ENCODE measurements around the gene GRK2.
A peak's percentile ranks its signal among the peaks of the same experiment; 100 is the strongest.

GRK2 gene

DNA sequence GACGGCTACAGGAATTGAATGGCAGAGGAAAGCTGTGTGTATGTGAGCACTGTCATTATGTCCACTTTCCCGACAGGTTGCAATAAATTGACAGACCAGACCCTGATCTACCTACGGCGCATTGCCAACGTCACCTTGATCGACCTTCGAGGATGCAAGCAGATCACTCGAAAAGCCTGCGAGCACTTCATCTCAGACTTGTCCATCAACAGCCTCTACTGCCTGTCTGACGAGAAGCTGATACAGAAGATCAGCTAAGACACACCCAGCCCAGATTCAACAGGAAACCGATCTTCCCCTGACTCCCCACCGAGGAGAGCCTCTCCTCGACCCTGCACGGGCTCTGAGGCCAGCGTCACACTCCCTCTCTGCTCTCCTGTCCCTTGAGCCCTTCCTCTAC is 11.5 kb upstream of the GRK2 start:
- no peak overlapping the region for H3K4me3 ChIP-seq (ENCODE audit: low read depth, low read length)
- TF ChIP-seq, protein P1, sequence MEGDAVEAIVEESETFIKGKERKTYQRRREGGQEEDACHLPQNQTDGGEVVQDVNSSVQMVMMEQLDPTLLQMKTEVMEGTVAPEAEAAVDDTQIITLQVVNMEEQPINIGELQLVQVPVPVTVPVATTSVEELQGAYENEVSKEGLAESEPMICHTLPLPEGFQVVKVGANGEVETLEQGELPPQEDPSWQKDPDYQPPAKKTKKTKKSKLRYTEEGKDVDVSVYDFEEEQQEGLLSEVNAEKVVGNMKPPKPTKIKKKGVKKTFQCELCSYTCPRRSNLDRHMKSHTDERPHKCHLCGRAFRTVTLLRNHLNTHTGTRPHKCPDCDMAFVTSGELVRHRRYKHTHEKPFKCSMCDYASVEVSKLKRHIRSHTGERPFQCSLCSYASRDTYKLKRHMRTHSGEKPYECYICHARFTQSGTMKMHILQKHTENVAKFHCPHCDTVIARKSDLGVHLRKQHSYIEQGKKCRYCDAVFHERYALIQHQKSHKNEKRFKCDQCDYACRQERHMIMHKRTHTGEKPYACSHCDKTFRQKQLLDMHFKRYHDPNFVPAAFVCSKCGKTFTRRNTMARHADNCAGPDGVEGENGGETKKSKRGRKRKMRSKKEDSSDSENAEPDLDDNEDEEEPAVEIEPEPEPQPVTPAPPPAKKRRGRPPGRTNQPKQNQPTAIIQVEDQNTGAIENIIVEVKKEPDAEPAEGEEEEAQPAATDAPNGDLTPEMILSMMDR (IDR thresholded peaks at IDR 0.05; ENCODE audit: low read depth, low read length), result no peak

DNA sequence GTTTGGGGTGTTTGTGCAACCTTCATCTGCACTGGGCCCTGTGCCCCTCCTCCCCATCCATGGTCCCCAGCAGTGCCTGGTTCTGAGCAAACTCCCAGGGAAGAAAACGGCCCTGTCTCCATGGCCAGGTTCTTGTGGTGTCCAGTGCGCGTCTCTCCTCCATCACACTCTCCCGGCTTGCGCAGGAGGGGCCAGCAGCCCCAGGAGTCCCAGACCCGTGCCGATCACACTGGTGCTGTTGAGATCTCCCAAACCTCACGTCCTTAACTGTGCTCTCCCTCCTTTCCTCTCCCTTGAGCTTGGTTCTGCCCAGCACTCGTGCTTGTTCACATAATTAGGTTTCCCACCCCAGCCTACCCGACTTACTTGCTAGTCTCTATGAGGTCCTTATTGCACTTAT is 10.9 kb upstream of the GRK2 start:
- TF ChIP-seq, protein P1 (IDR thresholded peaks at IDR 0.05; ENCODE audit: low read depth, low read length), result no peak
- H3K4me3 ChIP-seq (ENCODE audit: low read depth, low read length), result no peak overlapping the region

DNA sequence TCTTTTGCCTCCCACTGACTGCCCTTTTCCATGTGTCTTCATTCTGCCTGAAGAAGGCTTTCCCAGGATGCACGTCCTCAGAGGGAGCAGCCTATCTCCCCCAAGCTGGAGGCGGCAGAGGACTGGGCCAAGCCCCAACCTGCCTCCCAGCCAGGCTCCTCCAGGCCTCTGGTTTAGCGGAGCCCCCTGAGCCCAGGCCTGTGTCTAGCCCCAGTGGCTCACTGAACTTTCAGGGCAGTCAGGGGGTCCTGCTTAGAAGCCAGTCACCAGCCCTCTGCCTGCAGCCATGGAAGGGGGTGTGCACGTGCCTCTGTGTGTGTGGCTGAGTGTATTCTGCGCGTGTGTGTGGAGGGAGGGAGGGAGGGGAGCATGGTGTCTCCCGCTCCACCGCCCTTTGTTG is 10.4 kb upstream of the GRK2 start:
- no peak overlapping the region for H3K4me3 ChIP-seq (ENCODE audit: low read depth, low read length)
- TF ChIP-seq, protein P1 (IDR thresholded peaks at IDR 0.05; ENCODE audit: low read depth, low read length), result no peak

DNA sequence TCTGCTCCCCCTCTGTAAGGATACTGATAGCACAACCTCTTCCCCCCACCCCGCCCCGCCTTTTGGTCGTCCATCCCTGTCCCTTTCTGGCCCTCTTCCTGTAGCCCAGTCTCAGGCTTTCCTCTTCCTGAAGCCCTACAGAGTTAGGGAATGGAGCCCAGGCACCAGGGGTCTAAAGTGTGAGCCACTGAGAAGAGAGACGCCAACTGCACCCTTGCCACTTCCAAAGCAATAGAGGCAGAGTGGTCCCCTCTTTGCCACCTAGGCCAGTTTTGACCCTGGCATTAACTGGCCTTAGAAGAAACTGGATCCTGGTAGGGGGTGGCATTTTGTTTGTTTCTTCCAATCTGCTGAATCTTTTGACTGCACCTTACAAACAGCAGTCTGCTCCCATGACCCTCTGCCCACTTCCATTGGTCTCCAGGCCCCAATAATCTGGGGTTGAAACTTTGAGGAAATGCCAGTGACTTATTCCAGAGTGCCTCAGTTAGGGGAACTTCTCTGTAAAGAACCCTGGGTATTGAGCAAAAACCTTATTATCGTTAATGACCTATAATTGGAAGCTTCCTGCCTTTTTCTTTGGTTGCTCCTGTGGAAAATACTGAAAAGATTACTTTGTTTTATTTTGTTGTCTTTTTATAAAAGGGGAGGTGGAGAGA is 9.7 kb upstream of the GRK2 start:
- TF ChIP-seq, protein P1 (IDR thresholded peaks at IDR 0.05; ENCODE audit: low read depth, low read length), result no peak
- H3K4me3 ChIP-seq (ENCODE audit: low read depth, low read length), result no peak overlapping the region

DNA sequence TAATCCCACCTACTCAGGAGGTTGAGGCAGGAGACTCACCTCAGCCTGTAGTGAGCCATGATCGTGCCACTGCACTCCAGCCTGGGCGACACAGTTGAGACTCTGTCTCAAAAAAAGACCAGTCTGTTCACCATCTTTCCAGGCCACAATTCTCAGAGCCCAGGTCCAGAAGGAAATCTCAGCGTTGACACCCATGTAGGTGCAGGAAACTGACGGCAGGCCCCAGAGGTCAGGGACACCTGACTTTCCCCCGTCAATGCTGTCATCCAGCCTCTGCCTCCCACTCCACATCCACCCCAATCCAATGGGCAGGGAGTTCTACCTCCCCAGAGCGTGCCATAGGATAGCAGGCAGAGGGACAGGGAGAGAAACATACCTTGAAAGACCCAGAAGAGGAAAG is 5.9 kb upstream of the GRK2 start:
- no peak overlapping the region for H3K4me3 ChIP-seq (ENCODE audit: low read depth, low read length)
- TF ChIP-seq, protein P1 (IDR thresholded peaks at IDR 0.05; ENCODE audit: low read depth, low read length), result no peak

DNA sequence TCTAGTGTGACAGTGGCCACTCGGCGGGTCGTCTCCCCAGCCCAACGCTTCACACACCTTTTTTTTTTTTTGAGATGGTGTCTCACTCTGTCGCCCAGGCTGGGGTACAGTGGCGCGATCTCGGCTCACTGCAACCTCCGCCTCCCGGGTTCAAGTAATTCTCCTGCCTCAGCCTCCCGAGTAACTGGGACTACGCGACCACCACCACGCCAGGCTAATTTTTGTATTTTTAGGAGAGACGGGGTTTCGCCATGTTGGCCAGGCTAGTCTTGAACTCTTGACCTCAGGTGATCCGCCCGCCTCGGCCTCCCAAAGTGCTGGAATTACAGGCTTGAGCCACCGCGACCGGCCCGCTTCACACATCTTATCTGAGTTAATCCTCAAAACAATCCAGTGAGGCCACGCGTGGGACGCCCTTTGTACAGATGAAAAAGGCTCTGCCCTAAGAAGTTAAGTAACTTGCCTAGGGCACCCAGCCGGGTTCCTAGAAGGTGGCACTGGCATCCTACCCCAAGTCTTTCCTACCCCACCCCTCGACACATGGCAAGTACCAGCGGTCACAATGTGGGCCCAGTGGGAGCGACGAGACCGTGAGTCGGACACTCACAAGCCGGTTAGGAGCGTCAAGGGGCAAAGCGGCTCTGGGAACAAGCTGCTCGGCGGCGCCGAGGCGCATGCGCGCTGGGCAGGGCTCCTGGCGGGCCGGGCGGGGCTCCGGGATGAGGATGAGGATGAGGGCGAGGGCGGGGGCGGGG is 5.2 kb upstream of the GRK2 start:
- H3K4me3 ChIP-seq (ENCODE audit: low read depth, low read length), result peak overlapping the region; percentile 29; the same call in 1 of the 2 replicates

DNA sequence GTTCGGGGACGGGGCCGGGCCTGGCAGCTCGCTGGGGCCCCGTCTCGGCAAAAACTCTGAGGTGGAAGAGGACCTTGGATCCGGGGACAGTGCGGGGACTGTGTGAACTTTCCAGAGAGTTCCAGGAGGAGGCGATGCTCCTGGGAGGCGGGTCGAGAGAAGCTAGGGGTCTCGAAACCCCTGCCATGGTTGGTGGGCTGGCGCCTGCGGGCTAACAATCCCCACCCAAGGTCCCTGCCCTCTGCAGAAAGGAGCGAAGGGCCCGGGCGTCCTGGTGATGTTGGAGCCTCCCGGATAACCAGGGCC is 4.7 kb upstream of the GRK2 start:
- 0 out of 2 replicates have a peak overlapping the region, but pooled peaks have one; percentile 12 for H3K4me3 ChIP-seq (ENCODE audit: low read depth, low read length)
- TF ChIP-seq, protein P1 (IDR thresholded peaks at IDR 0.05; ENCODE audit: low read depth, low read length), result 0 out of 2 replicates have a peak, but pooled peaks have one; percentile 8
